D721Med (cell line): ENCODE data around the gene MEPCE.
A peak's percentile ranks its signal among the peaks of the same experiment; 100 is the strongest.

Experiments
- DNase-seq: peaks from one replicate; pipeline ENCODE4 v3.0.0; 2011; ENCODE audit warnings: low spot score; ENCODE audit not compliant: insufficient read length
- FAIRE-seq: peaks from 2 replicates; lab custom pipeline; 2011; peaks lifted over from hg19 to GRCh38; lab: Jason Lieb, UNC
- CTCF ChIP-seq: IDR thresholded peaks from 2 replicates; pipeline ENCODE4 v1.5.1; 2012; ENCODE audit warnings: mild to moderate bottlenecking, control low read depth; ENCODE audit not compliant: insufficient read depth; ENCODE audit errors: missing control alignments

MEPCE gene

DNA sequence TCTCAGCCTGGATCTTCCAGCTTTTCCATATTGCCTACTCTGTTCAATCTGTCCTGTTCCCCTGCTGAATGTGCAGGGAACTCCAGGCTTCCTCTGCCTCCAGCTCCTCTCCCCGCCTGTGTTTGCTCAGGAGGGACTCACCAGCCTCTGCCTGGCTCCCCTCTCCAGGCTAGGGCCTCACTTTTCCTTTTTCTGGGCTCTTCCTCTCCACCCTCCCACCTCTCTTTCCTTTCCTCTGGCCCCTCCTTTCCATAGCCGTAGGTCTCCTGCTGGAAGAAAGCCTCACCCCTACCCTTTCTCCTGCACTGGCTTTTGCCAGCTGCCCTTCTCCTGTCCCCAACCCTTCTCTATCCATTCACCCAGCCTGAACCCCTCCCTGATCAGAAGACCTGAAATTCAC lies 31.4 kb upstream of the MEPCE start:
- TF ChIP-seq CTCF: no peak
- no peak for FAIRE-seq
- DNase-seq: no peak

GRCh38 chr7:100400041-100400440 lies 29.6 kb upstream of the MEPCE start:
- DNase-seq (no peak), FAIRE-seq (no peak)
- TF ChIP-seq CTCF: no peak

- DNase-seq (no peak), FAIRE-seq (no peak)
- peak; percentile 43 for TF ChIP-seq CTCF
These were observed 29.0 kb upstream of the MEPCE start for GRCh38 chr7:100400656-100401055.

- FAIRE-seq (no peak), DNase-seq (no peak)
- TF ChIP-seq CTCF: no peak
These were observed 27.8 kb upstream of the MEPCE start for GRCh38 chr7:100401811-100402210.

GRCh38 chr7:100402241-100402640 lies 27.4 kb upstream of the MEPCE start:
- DNase-seq (no peak), FAIRE-seq (no peak)
- no peak for TF ChIP-seq CTCF

DNA sequence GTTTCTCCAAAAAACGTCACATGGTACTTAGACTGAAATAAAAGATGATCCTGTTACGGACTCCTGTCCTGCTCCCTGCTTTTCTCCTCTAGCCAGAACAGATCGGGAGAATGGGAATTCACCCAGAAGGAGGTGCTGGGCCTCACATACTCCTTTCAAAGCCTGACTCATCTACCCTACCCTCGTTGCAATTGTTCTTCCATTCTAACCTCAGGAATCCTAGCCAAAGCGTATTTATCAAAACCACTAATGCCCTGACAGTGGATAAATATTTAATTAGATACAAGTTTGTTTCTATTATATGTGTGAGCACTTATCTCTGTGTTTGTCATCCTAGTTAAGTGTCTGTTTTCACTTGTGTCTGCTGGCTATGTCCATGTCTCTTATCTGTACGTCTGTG lies 22.9 kb upstream of the MEPCE start:
- DNase-seq (no peak), FAIRE-seq (no peak)
- no peak for TF ChIP-seq CTCF

GRCh38 chr7:100407285-100408180 lies 22.1 kb upstream of the MEPCE start:
- peak; percentile 73 for TF ChIP-seq CTCF
- no peak for FAIRE-seq
- no peak for DNase-seq
